Effector CD4-positive, alpha-beta T cell (primary cell): ENCODE results near the gene MDM2.
"Not testable (repeated sequence)": the region's sequence is repeated elsewhere in the genome, so short reads cannot be mapped to it uniquely, and the experiment has no call there.

Experiments
- DNase-seq: peaks from one replicate; pipeline ENCODE4 v3.0.0-alpha.2; 2020

The MDM2 gene

GRCh38 chr12:68786929-68787328, 21.0 kb upstream of the MDM2 start:
- DNase-seq = no peak

DNA sequence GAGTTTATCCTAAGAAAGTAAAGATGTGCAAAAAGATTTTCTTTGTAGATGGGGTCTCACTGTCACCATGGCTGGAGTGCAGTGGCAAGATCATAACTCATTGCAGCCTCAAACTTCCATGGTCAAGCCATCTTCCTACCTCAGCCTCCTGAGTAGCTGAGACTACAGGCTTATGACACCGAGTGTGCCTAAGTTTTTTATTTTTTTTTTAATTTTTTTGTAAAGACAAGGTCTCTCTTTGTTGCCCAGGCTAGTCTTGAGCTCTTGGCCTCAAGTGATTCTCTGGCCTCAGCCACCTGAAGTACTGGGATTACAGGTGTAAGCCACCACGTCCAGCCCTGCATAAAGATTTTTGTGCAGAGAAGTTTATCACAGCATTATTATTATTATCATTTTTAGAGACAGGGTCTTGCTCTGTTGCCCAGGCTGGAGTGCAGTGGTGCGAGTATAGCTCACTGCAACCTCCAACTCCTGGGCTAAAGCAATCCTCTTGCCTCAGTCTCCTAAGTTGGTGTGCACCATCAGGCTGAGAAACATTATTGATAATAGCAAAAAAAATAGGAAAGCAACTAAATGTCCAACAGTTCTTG, 19.3 kb upstream of the MDM2 start:
- no peak for DNase-seq

- DNase-seq = no peak
These were observed 18.7 kb upstream of the MDM2 start for GRCh38 chr12:68789144-68789878.

GRCh38 chr12:68790081-68790951, 17.7 kb upstream of the MDM2 start:
- no peak for DNase-seq

DNA sequence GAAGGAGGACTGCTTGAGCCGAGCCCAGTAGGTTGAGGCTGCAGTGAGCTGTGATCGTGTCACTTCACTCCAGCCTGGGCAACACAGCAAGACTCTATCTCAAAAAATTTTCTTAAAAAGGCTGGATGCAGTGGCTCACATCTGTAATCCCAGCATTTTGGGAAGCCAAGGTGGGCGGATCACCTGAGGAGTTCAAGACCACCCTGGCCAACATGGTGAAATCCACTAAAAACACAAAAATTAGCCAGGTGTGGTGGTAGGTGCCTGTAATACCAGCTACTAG, 17.1 kb upstream of the MDM2 start:
- no peak for DNase-seq

- no peak for DNase-seq
These were observed 16.0 kb upstream of the MDM2 start for GRCh38 chr12:68791897-68792481.

GRCh38 chr12:68792952-68793351, 15.0 kb upstream of the MDM2 start:
- no peak for DNase-seq

DNA sequence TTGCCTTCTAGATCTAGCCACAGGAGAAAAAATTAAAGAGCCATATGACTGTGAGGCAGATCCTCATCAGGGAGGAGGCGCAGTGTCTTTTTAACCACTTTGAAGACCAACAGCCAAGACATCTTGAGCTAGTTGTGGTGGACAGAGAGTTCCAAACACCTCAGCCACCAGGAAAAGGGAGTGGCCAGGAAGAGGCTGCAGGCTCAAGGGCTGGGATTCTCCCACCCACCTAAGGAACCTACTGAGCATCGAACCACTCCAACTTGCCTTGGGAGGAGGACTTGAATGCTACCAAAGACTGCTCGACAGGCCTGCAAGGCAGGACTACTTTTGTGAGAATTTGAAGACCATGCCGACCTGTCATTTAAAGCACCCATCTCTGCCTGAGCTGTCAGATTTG, 14.5 kb upstream of the MDM2 start:
- no peak for DNase-seq

- DNase-seq = no peak
These were observed 13.9 kb upstream of the MDM2 start for GRCh38 chr12:68793975-68794652.

- no peak for DNase-seq
These were observed 13.2 kb upstream of the MDM2 start for GRCh38 chr12:68794653-68795251.

DNA sequence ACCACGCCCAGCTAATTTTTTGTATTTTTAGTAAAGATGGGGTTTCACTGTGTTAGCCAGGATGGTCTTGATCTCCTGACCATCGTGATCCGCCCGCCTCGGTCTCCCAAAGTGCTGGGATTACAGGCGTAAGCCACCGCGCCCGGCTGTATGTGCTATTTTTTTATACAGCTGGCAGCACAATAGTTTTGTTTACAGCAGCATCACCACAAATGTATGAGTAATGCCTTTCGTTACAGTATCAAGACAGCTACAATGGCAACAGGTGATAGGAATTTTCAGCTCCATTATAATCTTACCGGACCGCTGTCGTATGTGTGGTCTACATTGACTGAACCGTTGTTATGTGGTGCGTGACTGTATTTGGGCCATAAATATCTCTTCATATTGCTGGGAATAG, 11.6 kb upstream of the MDM2 start:
- DNase-seq = no peak

- DNase-seq = no peak
These were observed 9.1 kb upstream of the MDM2 start for GRCh38 chr12:68798882-68799234.

DNA sequence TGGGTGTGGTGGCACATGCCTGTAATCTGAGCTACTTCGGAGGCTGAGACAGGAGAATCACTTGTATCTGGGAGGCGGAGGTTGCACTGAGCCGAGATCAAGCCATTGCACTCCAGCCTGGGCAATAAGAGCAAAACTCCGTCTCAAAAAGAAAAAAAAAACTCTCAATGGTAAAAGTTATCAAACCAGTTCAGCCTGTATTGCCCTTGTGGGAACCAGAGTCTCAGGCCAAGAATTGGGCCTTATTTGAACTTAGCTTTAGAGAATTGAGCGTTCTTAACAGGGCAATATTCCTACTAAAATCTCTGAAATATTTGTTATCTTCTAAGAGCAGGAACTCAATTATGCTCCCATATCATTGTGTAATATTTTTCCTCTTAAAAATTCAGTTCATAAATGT, 7.7 kb upstream of the MDM2 start:
- no peak for DNase-seq

- DNase-seq = not testable (repeated sequence)
These were observed 6.9 kb upstream of the MDM2 start for GRCh38 chr12:68801124-68801523.

DNA sequence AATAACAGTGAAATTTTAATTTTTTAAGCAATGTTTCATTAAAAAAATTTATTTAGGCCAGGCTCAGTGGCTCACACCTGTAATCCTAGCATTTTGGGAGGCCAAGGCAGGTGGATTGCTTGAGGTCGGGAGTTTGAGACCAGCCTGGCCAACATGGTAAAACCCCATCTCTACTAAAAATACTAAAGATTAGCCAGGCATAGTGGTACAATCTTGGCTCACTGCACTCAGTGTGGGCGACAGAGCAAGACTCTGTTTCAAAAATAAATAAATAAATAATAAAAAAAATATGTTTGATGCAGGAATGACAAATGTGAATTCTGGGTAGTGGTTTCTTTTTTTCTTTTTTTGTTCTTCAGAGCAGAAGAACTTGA, 5.6 kb upstream of the MDM2 start:
- DNase-seq = not testable (repeated sequence)

GRCh38 chr12:68802911-68803651, 4.9 kb upstream of the MDM2 start:
- not testable (repeated sequence) for DNase-seq

GRCh38 chr12:68803948-68804656, 3.9 kb upstream of the MDM2 start:
- no peak for DNase-seq

GRCh38 chr12:68804657-68805591, 3.1 kb upstream of the MDM2 start:
- no peak for DNase-seq

GRCh38 chr12:68805592-68806120, 2.3 kb upstream of the MDM2 start:
- no peak for DNase-seq
